Measurements from ENCODE around the gene CLDN11. TPM values are rescaled to one million over a fixed set of nuclear protein-coding genes. Genes with fewer than 3 reads are reported as not detected.

The CLDN11 gene
- total RNA-seq, 2 donors from 2014 or later = 11.8 to 668 TPM

DNA sequence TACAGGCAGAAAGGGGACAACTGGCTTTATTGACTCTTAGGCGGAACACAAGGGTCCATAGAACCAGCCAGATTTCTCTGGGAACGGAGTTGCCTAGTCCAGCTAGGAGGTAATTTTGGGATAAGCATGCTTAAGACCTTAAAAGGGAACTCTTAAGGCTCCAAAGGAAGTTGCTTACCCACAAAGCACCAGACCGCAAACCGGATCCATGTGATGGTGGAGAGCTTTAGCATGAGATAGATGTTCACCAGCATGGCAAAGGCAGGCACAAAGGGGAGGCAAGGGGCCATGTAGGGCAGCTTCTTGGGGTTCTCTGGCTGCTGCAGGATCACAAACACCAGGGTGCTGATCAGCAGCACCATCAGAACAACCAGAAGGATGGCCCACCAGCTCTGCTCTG is 61.4 kb downstream of the CLDN11 start:
- no peaks in the 10 kb centered on the region for H3K27me3 ChIP-seq (replicated peaks; ENCODE audit: insufficient read depth)
- no peaks in the 10 kb centered on the region for H3K36me3 ChIP-seq
- WGBS = 97% methylated on average over 4 of the region's 4 CpGs
- H3K9me3 ChIP-seq = no peaks in the 10 kb centered on the region
- no peaks in the 10 kb centered on the region for H3K4me1 ChIP-seq (replicated peaks)
- H3K27ac ChIP-seq = no peak overlapping the region
- TF ChIP-seq POLR2A (IDR thresholded peaks at IDR 0.05) = no peak
- no peak overlapping the region for H3K4me3 ChIP-seq
- intact Hi-C loops (cut with DNase I) = no loop called here
- no peak for DNase-seq (ENCODE audit: low spot score)

DNA sequence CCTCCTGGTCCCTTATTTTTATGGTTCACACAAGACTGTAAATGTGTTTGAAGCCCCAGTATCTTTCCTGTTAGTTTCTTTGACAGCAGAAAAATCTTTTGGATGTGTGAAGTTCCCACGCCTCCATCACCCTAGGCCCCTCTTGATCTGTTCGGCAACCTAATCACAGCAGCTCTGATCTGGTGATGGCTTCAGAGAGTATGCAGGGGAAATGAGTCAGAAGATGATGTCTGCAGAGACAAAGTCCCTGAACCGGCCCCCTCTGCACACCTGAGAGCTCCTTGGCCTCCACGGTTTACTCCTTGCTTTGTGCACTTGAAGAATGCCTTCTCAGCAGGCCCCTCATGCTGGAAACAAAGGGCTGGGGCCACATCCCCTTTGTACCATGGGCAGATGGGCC is 63.5 kb downstream of the CLDN11 start:
- no peak for DNase-seq (ENCODE audit: low spot score)
- WGBS = 83% methylated on average over 4 of the region's 4 CpGs
- intact Hi-C loops (cut with DNase I) = no loop called here

DNA sequence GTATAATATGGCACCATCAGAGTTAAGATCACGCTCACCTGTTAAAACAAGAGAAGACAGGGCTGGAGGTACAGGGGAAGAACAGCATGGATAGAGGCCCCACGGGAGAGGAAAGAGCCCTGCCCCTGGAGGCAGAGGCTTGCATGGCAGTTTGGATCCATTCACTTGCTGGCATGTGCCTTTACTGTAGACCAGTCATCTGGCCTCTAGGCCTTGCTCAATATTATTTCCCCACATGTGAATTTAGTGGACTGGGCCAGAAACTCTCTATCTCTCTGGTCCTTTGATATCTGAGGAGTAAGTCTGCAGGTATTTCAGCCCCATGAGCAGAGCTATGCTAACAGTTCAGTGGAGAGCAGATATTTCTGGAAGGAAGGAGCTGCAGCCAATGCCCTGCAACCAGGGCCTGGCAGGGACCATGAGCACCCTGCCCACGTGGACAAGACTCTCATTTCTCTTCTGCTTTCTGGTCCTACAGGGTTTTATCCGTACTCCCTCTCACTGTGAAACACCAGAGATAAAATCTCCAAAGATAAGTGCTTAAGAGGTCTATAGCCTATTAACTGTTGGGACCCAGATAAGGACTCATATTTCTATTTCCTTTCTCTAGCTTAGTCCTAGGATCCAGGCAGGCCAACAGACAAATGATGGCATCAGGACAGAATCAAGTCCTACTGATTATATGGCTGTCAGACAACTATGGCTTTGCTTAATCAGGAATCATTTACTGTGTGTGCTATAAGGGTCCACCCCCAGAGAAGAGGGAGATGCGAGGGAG is 65.0 kb downstream of the CLDN11 start:
- Histone ChIP-seq H3K9me3 (no peaks in the 10 kb centered on the region), H3K27ac (no peak overlapping the region), H3K4me3 (no peak overlapping the region), H3K36me3 (no peaks in the 10 kb centered on the region), H3K27me3 (replicated peaks; ENCODE audit: insufficient read depth) (no peaks in the 10 kb centered on the region), H3K4me1 (replicated peaks) (no peaks in the 10 kb centered on the region)
- DNase-seq (ENCODE audit: low spot score) = no peak
- TF ChIP-seq, protein P1, sequence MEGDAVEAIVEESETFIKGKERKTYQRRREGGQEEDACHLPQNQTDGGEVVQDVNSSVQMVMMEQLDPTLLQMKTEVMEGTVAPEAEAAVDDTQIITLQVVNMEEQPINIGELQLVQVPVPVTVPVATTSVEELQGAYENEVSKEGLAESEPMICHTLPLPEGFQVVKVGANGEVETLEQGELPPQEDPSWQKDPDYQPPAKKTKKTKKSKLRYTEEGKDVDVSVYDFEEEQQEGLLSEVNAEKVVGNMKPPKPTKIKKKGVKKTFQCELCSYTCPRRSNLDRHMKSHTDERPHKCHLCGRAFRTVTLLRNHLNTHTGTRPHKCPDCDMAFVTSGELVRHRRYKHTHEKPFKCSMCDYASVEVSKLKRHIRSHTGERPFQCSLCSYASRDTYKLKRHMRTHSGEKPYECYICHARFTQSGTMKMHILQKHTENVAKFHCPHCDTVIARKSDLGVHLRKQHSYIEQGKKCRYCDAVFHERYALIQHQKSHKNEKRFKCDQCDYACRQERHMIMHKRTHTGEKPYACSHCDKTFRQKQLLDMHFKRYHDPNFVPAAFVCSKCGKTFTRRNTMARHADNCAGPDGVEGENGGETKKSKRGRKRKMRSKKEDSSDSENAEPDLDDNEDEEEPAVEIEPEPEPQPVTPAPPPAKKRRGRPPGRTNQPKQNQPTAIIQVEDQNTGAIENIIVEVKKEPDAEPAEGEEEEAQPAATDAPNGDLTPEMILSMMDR (IDR thresholded peaks at IDR 0.05) = no peak
- TF ChIP-seq POLR2AphosphoS5 (IDR thresholded peaks at IDR 0.05) = no peak
- no peak for TF ChIP-seq POLR2A (IDR thresholded peaks at IDR 0.05)
- WGBS = 63% methylated on average over 5 of the region's 5 CpGs
- intact Hi-C loops (cut with DNase I) = no loop called here

More for the DNA sequence above, 63.5 kb downstream of the CLDN11 start:
- no peaks in the 10 kb centered on the region for H3K9me3 ChIP-seq
- no peak overlapping the region for H3K27ac ChIP-seq
- no peaks in the 10 kb centered on the region for H3K27me3 ChIP-seq (replicated peaks; ENCODE audit: insufficient read depth)
- no peaks in the 10 kb centered on the region for H3K36me3 ChIP-seq
- TF ChIP-seq, protein P1 (IDR thresholded peaks at IDR 0.05) = no peak
- no peak for TF ChIP-seq POLR2A (IDR thresholded peaks at IDR 0.05)
- no peak for TF ChIP-seq POLR2AphosphoS5 (IDR thresholded peaks at IDR 0.05)
- H3K4me1 ChIP-seq (replicated peaks) = no peaks in the 10 kb centered on the region
- no peak overlapping the region for H3K4me3 ChIP-seq

Small RNAs within 50 kb of the gene (microRNA-seq; reads per million reads assigned to microRNA genes)
- gene MIR6828 = not detected

Other genes starting within 250 kb of the CLDN11 start
- gene PHC3, start 237.1 kb upstream of the CLDN11 start, total RNA-seq = 100 to 1,000 TPM in 1 of 2 donors, 10 to 100 TPM in 1; 34.5 to 100 TPM
- 10 to 100 TPM; 44.6 to 74.4 TPM for gene PRKCI, start 196.4 kb upstream of the CLDN11 start, total RNA-seq
- gene SKIL, start 61.2 kb upstream of the CLDN11 start, total RNA-seq = 10 to 100 TPM; 41.8 to 49.6 TPM
- under 1 TPM; 0.05 to 0.11 TPM for gene SLC7A14, start 167.2 kb downstream of the CLDN11 start, total RNA-seq

All from prostate gland (tissue), 2 donors.